ENCODE data around the gene SIGLEC14. TPM values are rescaled to one million over a fixed set of nuclear protein-coding genes. Genes with fewer than 3 reads are reported as not detected.

SIGLEC14 gene
- total and polyA plus RNA-seq, 2 experiments from 2014 or later, result not detected

DNA sequence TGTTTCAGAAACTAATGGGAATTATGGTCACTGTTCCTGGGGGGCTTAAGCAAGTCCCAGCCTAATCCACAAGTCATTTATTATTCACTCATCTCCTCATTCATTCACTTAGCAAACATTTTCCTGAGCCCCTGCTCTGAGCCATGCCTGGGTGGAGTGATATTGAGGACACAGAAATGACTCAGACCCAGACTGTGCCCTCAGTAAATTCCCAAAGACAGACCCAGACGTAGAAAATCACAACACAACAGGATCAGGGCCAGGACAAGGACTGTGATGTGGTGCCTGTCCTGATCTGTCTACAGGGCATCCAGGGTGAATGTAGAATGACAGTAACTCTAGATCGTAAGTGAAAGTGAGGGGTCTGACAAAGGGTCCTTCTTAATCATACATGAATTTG is 39.5 kb upstream of the SIGLEC14 start:
- Histone ChIP-seq H3K27ac (ENCODE audit: low read depth) (no peak overlapping the region), H3F3A (replicated peaks; ENCODE audit: low read depth) (0 out of 2 replicates have a peak, but pooled peaks cover 9% of the 10 kb centered on the region), H2AFZ (no peak overlapping the region), H4K20me1 (replicated peaks; ENCODE audit: insufficient read depth) (no peaks in the 10 kb centered on the region), H3K9me2 (ENCODE audit: insufficient read depth) (peaks cover 6% of the 10 kb centered on the region), H3K36me3 (ENCODE audit: insufficient read depth) (no peaks in the 10 kb centered on the region; the same call in 1 of the 2 replicates), H3K4me2 (no peak overlapping the region), H3K79me2 (replicated peaks; ENCODE audit: insufficient read depth) (0 out of 2 replicates have a peak, but pooled peaks cover 3% of the 10 kb centered on the region), H3K4me1 (ENCODE audit: insufficient read depth) (peaks cover 16% of the 10 kb centered on the region), H3K4me3 (no peak overlapping the region), H3K27me3 (ENCODE audit: insufficient read depth) (no peaks in the 10 kb centered on the region)
- ATAC-seq, result no peak
- Mint-ChIP-seq H3K9me3 (peaks cover 47% of the 10 kb centered on the region), H3K4me1 (peaks cover 18% of the 10 kb centered on the region; the same call in 2 of the 3 replicates), H3K4me3 (no peak overlapping the region), H3K27me3 (ENCODE audit: insufficient read depth, low read depth, poor library complexity) (peaks cover 15% of the 10 kb centered on the region), H3K27ac (no peak overlapping the region), H3K36me3 (ENCODE audit: low read depth) (peaks cover 9% of the 10 kb centered on the region)
- TF ChIP-seq POLR2AphosphoS5 (IDR thresholded peaks at IDR 0.05; ENCODE audit: low read depth) (no peak), STAT1 (IDR thresholded peaks at IDR 0.05; ENCODE audit: unreplicated experiment) (no peak), EZH2 (IDR thresholded peaks at IDR 0.05; ENCODE audit: low read depth, unreplicated experiment) (no peak), EZH2phosphoT487 (IDR thresholded peaks at IDR 0.05; ENCODE audit: unreplicated experiment) (no peak), NANOG (IDR thresholded peaks at IDR 0.05; ENCODE audit: borderline replicate concordance) (no peak), ZNF331 (CRISPR knock-in tag; IDR thresholded peaks at IDR 0.05; ENCODE audit: low read depth) (no peak), CREB1 (CRISPR knock-in tag; IDR thresholded peaks at IDR 0.05; ENCODE audit: low read depth) (no peak), JUNB (IDR thresholded peaks at IDR 0.05; ENCODE audit: unreplicated experiment) (no peak), ZNF114 (CRISPR knock-in tag; IDR thresholded peaks at IDR 0.05) (no peak)
- TF ChIP-seq, protein P1, sequence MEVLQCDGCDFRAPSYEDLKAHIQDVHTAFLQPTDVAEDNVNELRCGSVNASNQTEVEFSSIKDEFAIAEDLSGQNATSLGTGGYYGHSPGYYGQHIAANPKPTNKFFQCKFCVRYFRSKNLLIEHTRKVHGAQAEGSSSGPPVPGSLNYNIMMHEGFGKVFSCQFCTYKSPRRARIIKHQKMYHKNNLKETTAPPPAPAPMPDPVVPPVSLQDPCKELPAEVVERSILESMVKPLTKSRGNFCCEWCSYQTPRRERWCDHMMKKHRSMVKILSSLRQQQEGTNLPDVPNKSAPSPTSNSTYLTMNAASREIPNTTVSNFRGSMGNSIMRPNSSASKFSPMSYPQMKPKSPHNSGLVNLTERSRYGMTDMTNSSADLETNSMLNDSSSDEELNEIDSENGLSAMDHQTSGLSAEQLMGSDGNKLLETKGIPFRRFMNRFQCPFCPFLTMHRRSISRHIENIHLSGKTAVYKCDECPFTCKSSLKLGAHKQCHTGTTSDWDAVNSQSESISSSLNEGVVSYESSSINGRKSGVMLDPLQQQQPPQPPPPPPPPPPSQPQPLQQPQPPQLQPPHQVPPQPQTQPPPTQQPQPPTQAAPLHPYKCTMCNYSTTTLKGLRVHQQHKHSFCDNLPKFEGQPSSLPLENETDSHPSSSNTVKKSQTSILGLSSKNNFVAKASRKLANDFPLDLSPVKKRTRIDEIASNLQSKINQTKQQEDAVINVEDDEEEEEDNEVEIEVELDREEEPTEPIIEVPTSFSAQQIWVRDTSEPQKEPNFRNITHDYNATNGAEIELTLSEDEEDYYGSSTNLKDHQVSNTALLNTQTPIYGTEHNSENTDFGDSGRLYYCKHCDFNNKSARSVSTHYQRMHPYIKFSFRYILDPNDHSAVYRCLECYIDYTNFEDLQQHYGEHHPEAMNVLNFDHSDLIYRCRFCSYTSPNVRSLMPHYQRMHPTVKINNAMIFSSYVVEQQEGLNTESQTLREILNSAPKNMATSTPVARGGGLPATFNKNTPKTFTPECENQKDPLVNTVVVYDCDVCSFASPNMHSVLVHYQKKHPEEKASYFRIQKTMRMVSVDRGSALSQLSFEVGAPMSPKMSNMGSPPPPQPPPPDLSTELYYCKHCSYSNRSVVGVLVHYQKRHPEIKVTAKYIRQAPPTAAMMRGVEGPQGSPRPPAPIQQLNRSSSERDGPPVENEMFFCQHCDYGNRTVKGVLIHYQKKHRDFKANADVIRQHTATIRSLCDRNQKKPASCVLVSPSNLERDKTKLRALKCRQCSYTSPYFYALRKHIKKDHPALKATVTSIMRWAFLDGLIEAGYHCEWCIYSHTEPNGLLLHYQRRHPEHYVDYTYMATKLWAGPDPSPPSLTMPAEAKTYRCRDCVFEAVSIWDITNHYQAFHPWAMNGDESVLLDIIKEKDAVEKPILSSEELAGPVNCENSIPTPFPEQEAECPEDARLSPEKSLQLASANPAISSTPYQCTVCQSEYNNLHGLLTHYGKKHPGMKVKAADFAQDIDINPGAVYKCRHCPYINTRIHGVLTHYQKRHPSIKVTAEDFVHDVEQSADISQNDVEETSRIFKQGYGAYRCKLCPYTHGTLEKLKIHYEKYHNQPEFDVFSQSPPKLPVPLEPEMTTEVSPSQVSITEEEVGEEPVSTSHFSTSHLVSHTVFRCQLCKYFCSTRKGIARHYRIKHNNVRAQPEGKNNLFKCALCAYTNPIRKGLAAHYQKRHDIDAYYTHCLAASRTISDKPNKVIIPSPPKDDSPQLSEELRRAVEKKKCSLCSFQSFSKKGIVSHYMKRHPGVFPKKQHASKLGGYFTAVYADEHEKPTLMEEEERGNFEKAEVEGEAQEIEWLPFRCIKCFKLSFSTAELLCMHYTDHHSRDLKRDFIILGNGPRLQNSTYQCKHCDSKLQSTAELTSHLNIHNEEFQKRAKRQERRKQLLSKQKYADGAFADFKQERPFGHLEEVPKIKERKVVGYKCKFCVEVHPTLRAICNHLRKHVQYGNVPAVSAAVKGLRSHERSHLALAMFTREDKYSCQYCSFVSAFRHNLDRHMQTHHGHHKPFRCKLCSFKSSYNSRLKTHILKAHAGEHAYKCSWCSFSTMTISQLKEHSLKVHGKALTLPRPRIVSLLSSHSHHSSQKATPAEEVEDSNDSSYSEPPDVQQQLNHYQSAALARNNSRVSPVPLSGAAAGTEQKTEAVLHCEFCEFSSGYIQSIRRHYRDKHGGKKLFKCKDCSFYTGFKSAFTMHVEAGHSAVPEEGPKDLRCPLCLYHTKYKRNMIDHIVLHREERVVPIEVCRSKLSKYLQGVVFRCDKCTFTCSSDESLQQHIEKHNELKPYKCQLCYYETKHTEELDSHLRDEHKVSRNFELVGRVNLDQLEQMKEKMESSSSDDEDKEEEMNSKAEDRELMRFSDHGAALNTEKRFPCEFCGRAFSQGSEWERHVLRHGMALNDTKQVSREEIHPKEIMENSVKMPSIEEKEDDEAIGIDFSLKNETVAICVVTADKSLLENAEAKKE (CRISPR knock-in tag; IDR thresholded peaks at IDR 0.05), result no peak
- TF ChIP-seq, protein P2, sequence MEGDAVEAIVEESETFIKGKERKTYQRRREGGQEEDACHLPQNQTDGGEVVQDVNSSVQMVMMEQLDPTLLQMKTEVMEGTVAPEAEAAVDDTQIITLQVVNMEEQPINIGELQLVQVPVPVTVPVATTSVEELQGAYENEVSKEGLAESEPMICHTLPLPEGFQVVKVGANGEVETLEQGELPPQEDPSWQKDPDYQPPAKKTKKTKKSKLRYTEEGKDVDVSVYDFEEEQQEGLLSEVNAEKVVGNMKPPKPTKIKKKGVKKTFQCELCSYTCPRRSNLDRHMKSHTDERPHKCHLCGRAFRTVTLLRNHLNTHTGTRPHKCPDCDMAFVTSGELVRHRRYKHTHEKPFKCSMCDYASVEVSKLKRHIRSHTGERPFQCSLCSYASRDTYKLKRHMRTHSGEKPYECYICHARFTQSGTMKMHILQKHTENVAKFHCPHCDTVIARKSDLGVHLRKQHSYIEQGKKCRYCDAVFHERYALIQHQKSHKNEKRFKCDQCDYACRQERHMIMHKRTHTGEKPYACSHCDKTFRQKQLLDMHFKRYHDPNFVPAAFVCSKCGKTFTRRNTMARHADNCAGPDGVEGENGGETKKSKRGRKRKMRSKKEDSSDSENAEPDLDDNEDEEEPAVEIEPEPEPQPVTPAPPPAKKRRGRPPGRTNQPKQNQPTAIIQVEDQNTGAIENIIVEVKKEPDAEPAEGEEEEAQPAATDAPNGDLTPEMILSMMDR (conservative IDR thresholded peaks at IDR 0.05; ENCODE audit: low read depth in 2 of 2), result no peak
- TF ChIP-seq, protein P3, sequence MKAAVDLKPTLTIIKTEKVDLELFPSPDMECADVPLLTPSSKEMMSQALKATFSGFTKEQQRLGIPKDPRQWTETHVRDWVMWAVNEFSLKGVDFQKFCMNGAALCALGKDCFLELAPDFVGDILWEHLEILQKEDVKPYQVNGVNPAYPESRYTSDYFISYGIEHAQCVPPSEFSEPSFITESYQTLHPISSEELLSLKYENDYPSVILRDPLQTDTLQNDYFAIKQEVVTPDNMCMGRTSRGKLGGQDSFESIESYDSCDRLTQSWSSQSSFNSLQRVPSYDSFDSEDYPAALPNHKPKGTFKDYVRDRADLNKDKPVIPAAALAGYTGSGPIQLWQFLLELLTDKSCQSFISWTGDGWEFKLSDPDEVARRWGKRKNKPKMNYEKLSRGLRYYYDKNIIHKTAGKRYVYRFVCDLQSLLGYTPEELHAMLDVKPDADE (IDR thresholded peaks at IDR 0.05), result no peak
- TF ChIP-seq, protein P4, sequence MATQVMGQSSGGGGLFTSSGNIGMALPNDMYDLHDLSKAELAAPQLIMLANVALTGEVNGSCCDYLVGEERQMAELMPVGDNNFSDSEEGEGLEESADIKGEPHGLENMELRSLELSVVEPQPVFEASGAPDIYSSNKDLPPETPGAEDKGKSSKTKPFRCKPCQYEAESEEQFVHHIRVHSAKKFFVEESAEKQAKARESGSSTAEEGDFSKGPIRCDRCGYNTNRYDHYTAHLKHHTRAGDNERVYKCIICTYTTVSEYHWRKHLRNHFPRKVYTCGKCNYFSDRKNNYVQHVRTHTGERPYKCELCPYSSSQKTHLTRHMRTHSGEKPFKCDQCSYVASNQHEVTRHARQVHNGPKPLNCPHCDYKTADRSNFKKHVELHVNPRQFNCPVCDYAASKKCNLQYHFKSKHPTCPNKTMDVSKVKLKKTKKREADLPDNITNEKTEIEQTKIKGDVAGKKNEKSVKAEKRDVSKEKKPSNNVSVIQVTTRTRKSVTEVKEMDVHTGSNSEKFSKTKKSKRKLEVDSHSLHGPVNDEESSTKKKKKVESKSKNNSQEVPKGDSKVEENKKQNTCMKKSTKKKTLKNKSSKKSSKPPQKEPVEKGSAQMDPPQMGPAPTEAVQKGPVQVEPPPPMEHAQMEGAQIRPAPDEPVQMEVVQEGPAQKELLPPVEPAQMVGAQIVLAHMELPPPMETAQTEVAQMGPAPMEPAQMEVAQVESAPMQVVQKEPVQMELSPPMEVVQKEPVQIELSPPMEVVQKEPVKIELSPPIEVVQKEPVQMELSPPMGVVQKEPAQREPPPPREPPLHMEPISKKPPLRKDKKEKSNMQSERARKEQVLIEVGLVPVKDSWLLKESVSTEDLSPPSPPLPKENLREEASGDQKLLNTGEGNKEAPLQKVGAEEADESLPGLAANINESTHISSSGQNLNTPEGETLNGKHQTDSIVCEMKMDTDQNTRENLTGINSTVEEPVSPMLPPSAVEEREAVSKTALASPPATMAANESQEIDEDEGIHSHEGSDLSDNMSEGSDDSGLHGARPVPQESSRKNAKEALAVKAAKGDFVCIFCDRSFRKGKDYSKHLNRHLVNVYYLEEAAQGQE (IDR thresholded peaks at IDR 0.05; ENCODE audit: unreplicated experiment), result no peak
- no peak for DNase-seq (ENCODE audit: low spot score)

Data from GM23338 (cell line).